ENCODE measurements around the gene MED27. TPM values are rescaled to one million over a fixed set of nuclear protein-coding genes. Genes with fewer than 3 reads are reported as not detected.

The MED27 gene
- total RNA-seq, 2 donors from 2014 or later: 12.0 to 18.8 TPM

DNA sequence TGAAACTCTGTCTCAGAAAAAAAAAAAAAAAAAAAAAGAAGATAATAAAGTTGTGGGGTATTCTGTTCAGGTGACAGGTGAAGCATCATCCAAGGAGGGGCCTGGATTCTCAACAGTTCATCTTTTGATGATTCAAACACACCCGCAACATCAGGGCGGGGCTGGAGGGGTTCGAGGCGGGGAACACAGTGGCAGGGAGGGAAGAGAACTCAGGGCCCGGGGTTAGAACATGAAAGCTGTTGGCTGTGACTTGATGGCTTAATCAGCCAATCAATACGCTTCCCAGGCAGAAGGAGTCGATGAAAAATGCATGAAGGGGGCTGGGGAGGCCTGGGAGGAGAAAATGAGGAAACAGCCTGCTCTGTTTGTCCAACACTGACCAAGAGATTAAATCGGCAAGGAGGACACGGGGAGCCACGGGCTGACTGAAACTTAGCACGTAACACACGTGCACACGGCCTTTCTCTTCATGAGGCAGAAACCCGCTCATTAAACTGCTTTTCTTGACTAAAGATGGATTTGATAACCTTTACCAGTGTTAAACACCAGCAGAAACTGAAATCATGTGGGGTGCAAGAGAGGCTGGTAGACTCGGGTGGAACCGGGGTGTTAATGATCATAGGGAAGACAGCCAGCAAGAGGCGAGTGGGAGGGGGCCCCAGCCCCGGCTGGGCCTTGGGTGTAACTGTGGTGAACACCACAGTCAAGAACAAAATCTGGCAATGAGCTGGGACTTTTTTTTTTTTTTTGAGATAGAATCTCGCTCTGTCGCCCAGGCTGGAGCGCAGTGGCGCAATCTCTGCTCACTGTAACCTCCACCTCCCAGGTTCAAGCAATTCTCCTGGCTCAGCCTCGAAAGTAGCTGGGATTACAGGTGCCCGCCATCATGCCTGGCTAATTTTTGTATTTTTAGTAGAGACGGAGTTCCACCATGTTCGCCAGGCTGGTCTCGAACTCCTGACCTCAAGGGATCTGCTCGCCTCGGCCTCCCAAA is 234.1 kb downstream of the MED27 start:
- no peak for DNase-seq
- H3K36me3 ChIP-seq: no peaks in the 10 kb centered on the region
- no peaks in the 10 kb centered on the region for H3K27me3 ChIP-seq
- no peak overlapping the region for H3K27ac ChIP-seq
- H3K4me1 ChIP-seq: no peaks in the 10 kb centered on the region
- intact Hi-C loops (cut with DNase I): no loop called here
- no peak overlapping the region for H3K9ac ChIP-seq (ENCODE audit: low read depth in 2 of 2, low read length in 2 of 2)
- TF ChIP-seq CTCF (IDR thresholded peaks at IDR 0.05): no peak
- H3K4me3 ChIP-seq: no peak overlapping the region
- no peaks in the 10 kb centered on the region for H3K9me3 ChIP-seq

GRCh38 chr9:131844745-131845118 is 234.9 kb downstream of the MED27 start:
- H3K4me1 ChIP-seq: no peaks in the 10 kb centered on the region
- H3K36me3 ChIP-seq: no peaks in the 10 kb centered on the region
- intact Hi-C loops (cut with DNase I): no loop called here
- H3K9ac ChIP-seq (ENCODE audit: low read depth in 2 of 2, low read length in 2 of 2): no peak overlapping the region
- DNase-seq: no peak
- no peak overlapping the region for H3K4me3 ChIP-seq
- TF ChIP-seq CTCF (IDR thresholded peaks at IDR 0.05): no peak
- H3K9me3 ChIP-seq: no peaks in the 10 kb centered on the region
- no peaks in the 10 kb centered on the region for H3K27me3 ChIP-seq
- H3K27ac ChIP-seq: no peak overlapping the region

DNA sequence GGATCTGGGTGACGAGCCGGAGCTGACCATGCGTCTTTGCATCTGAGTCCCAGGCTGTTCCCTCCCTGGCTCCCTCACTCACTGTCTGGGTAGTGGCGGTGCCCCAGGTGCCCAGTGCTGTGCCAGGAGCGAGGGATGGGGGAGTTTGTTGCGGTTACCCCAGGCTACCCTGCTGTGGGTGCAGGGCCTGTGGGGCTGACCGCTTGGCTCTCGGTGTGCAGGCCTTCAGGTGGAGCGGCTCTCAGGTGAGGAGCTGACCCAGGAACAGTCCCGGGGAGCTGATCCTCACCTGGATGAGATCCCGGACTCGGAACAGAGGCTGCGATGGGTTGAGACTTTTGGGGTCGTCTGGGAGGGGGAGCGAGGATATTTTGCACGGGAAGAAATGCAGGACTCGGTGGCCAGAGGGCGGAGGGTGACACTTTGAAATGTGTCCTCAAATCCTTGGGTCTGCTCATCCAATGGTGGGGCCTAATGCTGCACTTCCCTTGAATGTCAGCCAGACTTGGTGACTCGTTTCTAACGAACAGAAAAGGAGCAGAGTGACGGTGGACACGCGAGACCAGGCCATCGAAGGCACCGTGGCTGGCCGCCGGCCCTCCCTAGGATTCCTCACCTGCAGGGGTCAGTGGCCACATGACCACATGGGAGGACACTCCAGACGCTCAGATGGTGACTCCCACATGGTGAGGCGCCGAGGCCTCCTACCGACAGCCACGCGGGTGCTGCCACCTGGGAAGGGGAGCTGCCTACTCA is 235.5 kb downstream of the MED27 start:
- TF ChIP-seq CTCF (IDR thresholded peaks at IDR 0.05): no peak
- intact Hi-C loops (cut with DNase I): no loop called here
- Histone ChIP-seq H3K4me3 (no peak overlapping the region), H3K36me3 (no peaks in the 10 kb centered on the region), H3K9ac (ENCODE audit: low read depth in 2 of 2, low read length in 2 of 2) (no peak overlapping the region), H3K27ac (no peak overlapping the region), H3K4me1 (no peaks in the 10 kb centered on the region), H3K27me3 (no peaks in the 10 kb centered on the region), H3K9me3 (no peaks in the 10 kb centered on the region)
- DNase-seq: no peak

GRCh38 chr9:131841765-131842318 is 237.8 kb downstream of the MED27 start:
- Histone ChIP-seq H3K27ac (no peak overlapping the region), H3K9me3 (no peaks in the 10 kb centered on the region), H3K4me1 (no peaks in the 10 kb centered on the region), H3K36me3 (no peaks in the 10 kb centered on the region), H3K4me3 (no peak overlapping the region), H3K27me3 (no peaks in the 10 kb centered on the region), H3K9ac (ENCODE audit: low read depth in 2 of 2, low read length in 2 of 2) (no peak overlapping the region)
- intact Hi-C loops (cut with DNase I): no loop called here
- no peak for TF ChIP-seq CTCF (IDR thresholded peaks at IDR 0.05)
- no peak for DNase-seq

Measured in colonic mucosa (tissue), 4 donors.